ENCODE measurements around the gene ICAM5. TPM values are rescaled to one million over a fixed set of nuclear protein-coding genes. Genes with fewer than 3 reads are reported as not detected.

ICAM5 gene
- total RNA-seq, 1 experiment from 2014 or later: 1.6 TPM

DNA sequence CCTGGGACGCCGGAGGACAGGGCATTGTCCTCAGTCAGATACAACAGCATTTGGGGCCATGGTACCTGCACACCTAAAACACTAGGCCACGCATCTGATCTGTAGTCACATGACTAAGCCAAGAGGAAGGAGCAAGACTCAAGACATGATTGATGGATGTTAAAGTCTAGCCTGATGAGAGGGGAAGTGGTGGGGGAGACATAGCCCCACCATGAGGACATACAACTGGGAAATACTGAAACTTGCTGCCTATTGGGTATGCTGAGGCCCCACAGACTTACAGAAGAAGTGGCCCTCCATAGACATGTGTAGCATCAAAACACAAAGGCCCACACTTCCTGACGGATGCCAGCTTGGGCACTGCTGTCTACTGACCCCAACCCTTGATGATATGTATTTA is 4.4 kb upstream of the ICAM5 start:
- H3K4ac ChIP-seq (ENCODE audit: low read depth, low read length): no peak overlapping the region
- H2BK15ac ChIP-seq (ENCODE audit: low read depth, low read length): no peak overlapping the region
- H3K18ac ChIP-seq (ENCODE audit: insufficient read length, low read depth, low read length): no peak overlapping the region
- peaks cover 7 to 26% of the 10 kb centered on the region in 2 experiments for H3K4me1 Mint-ChIP-seq
- no peak overlapping the region for H3K9ac ChIP-seq (ENCODE audit: extremely low read depth, insufficient read length, low read length)
- H3K27ac Mint-ChIP-seq: no peak overlapping the region; a peak in 1 of 7 replicates
- no peaks in the 10 kb centered on the region for H3K79me1 ChIP-seq (ENCODE audit: insufficient read depth, low read depth, low read length, poor library complexity, severe bottlenecking)
- peaks cover 14% of the 10 kb centered on the region; the same call in 1 of the 2 replicates for H3K27me3 ChIP-seq (ENCODE audit: insufficient read depth, low read length)
- H3K9me3 Mint-ChIP-seq: peaks cover 0 to 3% of the 10 kb centered on the region in 2 experiments; a peak in 2 of 5 replicates
- no peak overlapping the region for H2BK5ac ChIP-seq (ENCODE audit: insufficient read length, low read length)
- no peak overlapping the region for H2BK12ac ChIP-seq (ENCODE audit: insufficient read length, low read depth, low read length)
- no peak overlapping the region for H3T11ph ChIP-seq (ENCODE audit: low read length)
- no peak overlapping the region for H2AK5ac ChIP-seq (ENCODE audit: insufficient read length, low read length)
- no peaks in the 10 kb centered on the region for H4K20me1 ChIP-seq (ENCODE audit: control insufficient read depth, insufficient read depth, insufficient read length)
- no peak overlapping the region for H3K23ac ChIP-seq (ENCODE audit: insufficient read length, low read depth, low read length)
- no peaks in the 10 kb centered on the region for H3K4me1 ChIP-seq (ENCODE audit: insufficient read depth, low read length)
- H3K27me3 Mint-ChIP-seq (ENCODE audit: low read depth): peaks cover 54% of the 10 kb centered on the region
- no peaks in the 10 kb centered on the region for H3K79me2 ChIP-seq (ENCODE audit: insufficient read depth, low read length)
- H4K5ac ChIP-seq (ENCODE audit: insufficient read length, low read depth, low read length): no peak overlapping the region
- H2BK20ac ChIP-seq (ENCODE audit: low read depth, low read length, poor library complexity, severe bottlenecking): no peak overlapping the region
- no peak overlapping the region for H3K4me3 Mint-ChIP-seq
- H3K56ac ChIP-seq (ENCODE audit: insufficient read length, low read depth, low read length): no peak overlapping the region
- TF ChIP-seq, protein P1, sequence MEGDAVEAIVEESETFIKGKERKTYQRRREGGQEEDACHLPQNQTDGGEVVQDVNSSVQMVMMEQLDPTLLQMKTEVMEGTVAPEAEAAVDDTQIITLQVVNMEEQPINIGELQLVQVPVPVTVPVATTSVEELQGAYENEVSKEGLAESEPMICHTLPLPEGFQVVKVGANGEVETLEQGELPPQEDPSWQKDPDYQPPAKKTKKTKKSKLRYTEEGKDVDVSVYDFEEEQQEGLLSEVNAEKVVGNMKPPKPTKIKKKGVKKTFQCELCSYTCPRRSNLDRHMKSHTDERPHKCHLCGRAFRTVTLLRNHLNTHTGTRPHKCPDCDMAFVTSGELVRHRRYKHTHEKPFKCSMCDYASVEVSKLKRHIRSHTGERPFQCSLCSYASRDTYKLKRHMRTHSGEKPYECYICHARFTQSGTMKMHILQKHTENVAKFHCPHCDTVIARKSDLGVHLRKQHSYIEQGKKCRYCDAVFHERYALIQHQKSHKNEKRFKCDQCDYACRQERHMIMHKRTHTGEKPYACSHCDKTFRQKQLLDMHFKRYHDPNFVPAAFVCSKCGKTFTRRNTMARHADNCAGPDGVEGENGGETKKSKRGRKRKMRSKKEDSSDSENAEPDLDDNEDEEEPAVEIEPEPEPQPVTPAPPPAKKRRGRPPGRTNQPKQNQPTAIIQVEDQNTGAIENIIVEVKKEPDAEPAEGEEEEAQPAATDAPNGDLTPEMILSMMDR (conservative IDR thresholded peaks at IDR 0.05): no peak
- peaks cover 0 to 7% (median 0%) of the 10 kb centered on the region in 3 experiments; a peak in 3 of 7 replicates for H3K36me3 Mint-ChIP-seq (ENCODE audit: insufficient read depth in 1 of 3, low read depth in 3 of 3)
- no peak overlapping the region for H3K4me2 ChIP-seq (ENCODE audit: insufficient read depth, insufficient read length, low read length)
- H2AFZ ChIP-seq (ENCODE audit: low read length): no peak overlapping the region
- H3K14ac ChIP-seq (ENCODE audit: insufficient read depth, low read length): no peak overlapping the region
- no peak for DNase-seq
- no peak overlapping the region for H2BK120ac ChIP-seq (ENCODE audit: low read depth, low read length, poor library complexity, severe bottlenecking)
- no peak overlapping the region for H4K91ac ChIP-seq (ENCODE audit: insufficient read length, low read depth, low read length)
- no peaks in the 10 kb centered on the region for H3K9me3 ChIP-seq (ENCODE audit: control insufficient read depth, low read depth, low read length)
- no peak overlapping the region for H4K8ac ChIP-seq (replicated peaks; ENCODE audit: insufficient read length, low read depth, low read length)
- no CpG with 5 or more reads among the region's 4 CpGs for WGBS (ENCODE audit: extremely low coverage, insufficient read length, low lambda C conversion rate)
- no peak overlapping the region for H3K27ac ChIP-seq (ENCODE audit: insufficient read length, low read depth, low read length)
- peaks cover 21% of the 10 kb centered on the region for H3K23me2 ChIP-seq (ENCODE audit: insufficient read length, low read depth, low read length, poor library complexity, severe bottlenecking)
